KMS-11 (cell line): ENCODE results near the gene FAM114A1.

Experiments
- H2AFZ ChIP-seq: fragments of 200-600 bp; sonication (generic); 2 replicates; pipeline ENCODE4 v1.6.1; 2016; ENCODE audit warnings: antibody characterized with exemption, mixed run types, low read depth
- H3K27ac ChIP-seq: fragments of 200-600 bp; sonication (generic); 2 replicates; pipeline ENCODE4 v1.6.1; 2016; ENCODE audit warnings: mild to moderate bottlenecking, mixed run types
- H3K27me3 ChIP-seq: fragments of 200-600 bp; sonication (generic); 2 replicates; pipeline ENCODE4 v1.6.1; 2017; ENCODE audit warnings: mild to moderate bottlenecking, low read depth, mixed run types, moderate library complexity; ENCODE audit not compliant: insufficient read depth
- H3K36me3 ChIP-seq: fragments of 200-600 bp; sonication (generic); 2 replicates; pipeline ENCODE4 v1.6.1; 2017; ENCODE audit warnings: mild to moderate bottlenecking, mixed run types; ENCODE audit not compliant: insufficient read depth
- H3K4me1 ChIP-seq: fragments of 200-600 bp; sonication (generic); 2 replicates; pipeline ENCODE4 v1.6.1; 2016; ENCODE audit warnings: mild to moderate bottlenecking, low read depth, mixed run types; ENCODE audit not compliant: poor library complexity, severe bottlenecking
- H3K4me2 ChIP-seq: fragments of 200-600 bp; sonication (generic); 2 replicates; pipeline ENCODE4 v1.7.0; 2016; ENCODE audit warnings: mild to moderate bottlenecking, mixed run types
- H3K4me3 ChIP-seq: fragments of 200-600 bp; sonication (generic); IDR thresholded peaks from 2 replicates; pipeline ENCODE4 v1.6.1; 2017; ENCODE audit warnings: low read depth, low read length, mixed read lengths; ENCODE audit not compliant: insufficient read depth
- H3K79me2 ChIP-seq: fragments of 200-600 bp; sonication (generic); 2 replicates; pipeline ENCODE4 v1.6.1; 2016; ENCODE audit warnings: low read depth, mixed run types; ENCODE audit not compliant: insufficient read depth
- H3K9ac ChIP-seq: fragments of 200-600 bp; sonication (generic); 2 replicates; pipeline ENCODE4 v1.6.1; 2016; ENCODE audit warnings: mild to moderate bottlenecking, mixed run types
- H4K20me1 ChIP-seq: fragments of 200-600 bp; sonication (generic); 2 replicates; pipeline ENCODE4 v1.6.1; 2016; ENCODE audit warnings: mild to moderate bottlenecking, mixed run types; ENCODE audit not compliant: insufficient read depth
- CTCF ChIP-seq: fragments of 200-600 bp; sonication (generic); conservative IDR thresholded peaks from 2 replicates; pipeline ENCODE4 v1.6.1; 2017; ENCODE audit warnings: low read depth, mild to moderate bottlenecking, antibody characterized with exemption, low read length, moderate library complexity, mixed read lengths

The FAM114A1 gene

DNA sequence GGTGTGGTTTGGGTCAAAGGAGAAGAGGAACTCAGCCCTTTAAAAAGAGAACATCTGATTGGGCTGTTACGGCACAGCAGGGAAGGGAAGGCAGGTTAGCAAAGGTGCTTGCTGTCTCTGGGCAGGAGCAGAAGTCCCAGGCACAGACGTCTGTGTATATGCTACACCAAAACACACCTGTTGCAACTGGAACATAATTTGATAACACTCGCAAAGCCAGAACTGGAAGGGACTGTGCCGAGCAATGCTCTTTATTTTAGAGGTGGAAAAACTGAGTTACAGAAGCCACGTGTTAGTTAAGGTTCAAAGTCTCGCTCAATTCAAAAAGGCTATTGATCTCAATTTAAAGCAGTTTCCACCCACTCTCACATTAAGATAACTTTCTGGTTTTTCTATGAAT lies 2.2 kb upstream of the FAM114A1 start:
- Histone ChIP-seq H3K79me2 (no peaks in the 10 kb centered on the region), H3K4me3 (no peak overlapping the region), H3K9ac (no peak overlapping the region), H3K4me2 (no peak overlapping the region), H3K27me3 (no peaks in the 10 kb centered on the region), H3K27ac (no peak overlapping the region), H2AFZ (no peak overlapping the region), H3K36me3 (no peaks in the 10 kb centered on the region), H3K4me1 (no peaks in the 10 kb centered on the region), H4K20me1 (no peaks in the 10 kb centered on the region)
- no peak for TF ChIP-seq CTCF

GRCh38 chr4:38866973-38867477 lies 581 bp upstream of the FAM114A1 start:
- Histone ChIP-seq H4K20me1 (no peaks in the 10 kb centered on the region), H3K4me1 (no peaks in the 10 kb centered on the region), H2AFZ (peak overlapping the region; percentile 70), H3K36me3 (no peaks in the 10 kb centered on the region), H3K4me3 (no peak overlapping the region), H3K4me2 (peak overlapping the region; percentile 37; the same call in 1 of the 2 replicates), H3K27ac (no peak overlapping the region), H3K79me2 (no peaks in the 10 kb centered on the region), H3K9ac (no peak overlapping the region), H3K27me3 (no peaks in the 10 kb centered on the region)
- TF ChIP-seq CTCF, result no peak

GRCh38 chr4:38868059-38868960 lies 704 bp downstream of the FAM114A1 start:
- no peaks in the 10 kb centered on the region for H4K20me1 ChIP-seq
- no peak overlapping the region for H3K27ac ChIP-seq
- H3K27me3 ChIP-seq, result no peaks in the 10 kb centered on the region
- TF ChIP-seq CTCF, result no peak
- H3K36me3 ChIP-seq, result no peaks in the 10 kb centered on the region
- H3K9ac ChIP-seq, result peak overlapping the region; percentile 30; the same call in 1 of the 2 replicates
- H2AFZ ChIP-seq, result no peak overlapping the region
- H3K4me1 ChIP-seq, result no peaks in the 10 kb centered on the region
- H3K4me3 ChIP-seq, result no peak overlapping the region
- H3K4me2 ChIP-seq, result peak overlapping the region; percentile 25; the same call in 1 of the 2 replicates
- H3K79me2 ChIP-seq, result no peaks in the 10 kb centered on the region

DNA sequence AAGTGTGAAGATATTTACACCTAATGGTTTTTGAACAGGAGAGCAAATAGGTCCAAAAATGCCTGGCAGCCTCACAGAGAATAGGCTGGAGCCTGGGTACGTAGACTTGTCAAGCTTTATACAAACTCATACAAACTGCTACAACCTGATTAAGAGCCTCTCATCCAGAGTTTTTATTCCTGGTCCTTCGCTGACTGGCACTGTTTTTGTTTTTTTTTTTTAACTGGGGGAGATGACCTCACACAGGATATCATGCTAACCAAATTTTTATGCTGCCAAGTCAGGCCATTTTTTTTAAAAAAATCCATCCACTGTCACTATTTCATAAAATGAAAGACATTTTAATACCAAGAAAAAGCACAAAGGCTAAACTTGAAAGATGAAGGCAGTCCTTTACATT lies 1.9 kb downstream of the FAM114A1 start:
- no peak overlapping the region for H3K4me2 ChIP-seq
- no peaks in the 10 kb centered on the region for H3K4me1 ChIP-seq
- H3K27me3 ChIP-seq, result no peaks in the 10 kb centered on the region
- H3K79me2 ChIP-seq, result no peaks in the 10 kb centered on the region
- H3K27ac ChIP-seq, result no peak overlapping the region
- no peaks in the 10 kb centered on the region for H3K36me3 ChIP-seq
- no peak for TF ChIP-seq CTCF
- H2AFZ ChIP-seq, result no peak overlapping the region
- H4K20me1 ChIP-seq, result no peaks in the 10 kb centered on the region
- no peak overlapping the region for H3K4me3 ChIP-seq
- H3K9ac ChIP-seq, result no peak overlapping the region
